ENCODE results near the gene FAM181A. TPM values are rescaled to one million over a fixed set of nuclear protein-coding genes. Genes with fewer than 3 reads are reported as not detected.

The FAM181A gene
- total and polyA plus RNA-seq, 2 of the 4 experiments (the other 2 are of a cell fraction) = not detected

DNA sequence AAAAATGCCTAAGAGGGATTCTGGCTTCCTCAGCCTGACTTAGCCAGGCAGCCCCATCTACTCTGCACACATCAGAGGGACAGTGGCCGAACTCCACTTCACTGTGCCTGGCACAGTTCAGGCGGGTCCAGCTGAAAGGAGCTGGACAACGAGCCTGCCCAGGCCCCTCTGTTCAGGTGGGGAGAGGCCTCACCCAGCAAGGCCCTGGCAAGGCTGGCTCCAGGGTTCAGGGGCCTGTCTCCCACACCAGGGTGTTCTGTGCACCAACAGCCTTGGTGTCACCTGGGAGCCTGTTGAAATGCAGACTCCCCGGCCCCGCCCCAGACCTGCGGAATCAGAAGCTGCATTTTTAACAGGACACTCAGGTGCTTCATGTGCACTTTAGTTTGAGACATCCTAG is 9.8 kb downstream of the FAM181A start:
- Histone ChIP-seq H4K91ac (ENCODE audit: insufficient read depth, low read depth, low read length) (no peak overlapping the region), H3K18ac (ENCODE audit: low read depth, low read length) (no peak overlapping the region), H3K56ac (ENCODE audit: extremely low read depth, insufficient read depth, low read length) (no peak overlapping the region), H3K4me3 (ENCODE audit: insufficient read depth, low read depth, low read length) (no peak overlapping the region), H3K23ac (ENCODE audit: low read depth, low read length) (no peak overlapping the region), H2BK5ac (ENCODE audit: low read depth, low read length, poor library complexity, severe bottlenecking) (no peak overlapping the region), H3K4ac (ENCODE audit: low read depth, low read length) (no peak overlapping the region), H3K27me3 (ENCODE audit: control insufficient read depth, insufficient read depth, low read length) (peaks cover 38% of the 10 kb centered on the region), H2BK15ac (ENCODE audit: low read depth, low read length) (no peak overlapping the region), H2AFZ (replicated peaks; ENCODE audit: low read length, poor library complexity) (no peak overlapping the region), H3K9me1 (ENCODE audit: insufficient read depth, low read length) (no peaks in the 10 kb centered on the region), H3K9ac (ENCODE audit: low read depth, low read length) (no peak overlapping the region), H4K20me1 (ENCODE audit: insufficient read depth, low read length) (peaks cover 2% of the 10 kb centered on the region; the same call in 1 of the 2 replicates), H3K36me3 (ENCODE audit: control insufficient read depth, insufficient read depth, low read length) (no peaks in the 10 kb centered on the region), H3K9me3 (ENCODE audit: control insufficient read depth, insufficient read depth, low read length) (no peaks in the 10 kb centered on the region), H3K4me2 (ENCODE audit: low read depth, low read length) (no peak overlapping the region), H4K8ac (ENCODE audit: low read depth in 2 of 2, low read length in 2 of 2) (no peak overlapping the region), H2AK9ac (replicated peaks; ENCODE audit: low read depth, low read length, poor library complexity) (no peak overlapping the region), H3K14ac (replicated peaks; ENCODE audit: low read depth, low read length) (no peak overlapping the region), H2BK20ac (ENCODE audit: low read depth, low read length) (no peak overlapping the region), H4K5ac (ENCODE audit: low read depth, low read length) (no peak overlapping the region), H3K27ac (ENCODE audit: insufficient read depth, low read length) (no peak overlapping the region), H3K79me1 (ENCODE audit: low read depth in 1 of 2, low read length in 2 of 2) (no peaks in the 10 kb centered on the region), H2AK5ac (ENCODE audit: low read depth, low read length) (no peak overlapping the region), H3K4me1 (ENCODE audit: control insufficient read depth, insufficient read depth, low read length) (peaks cover 6% of the 10 kb centered on the region), H2BK120ac (ENCODE audit: low read depth, low read length) (no peak overlapping the region)
- DNase-seq (no peak), ATAC-seq (ENCODE audit: low read depth) (no peak)
- dilution Hi-C loops (cut with HindIII; ENCODE audit: low sequenced_read_pairs, unreplicated experiment) (no loop called here), in situ Hi-C loops (cut with MboI; ENCODE audit: low sequenced_read_pairs) (no loop called here), intact Hi-C loops (cut with micrococcal nuclease) (no loop called here)
- WGBS, 2 experiments (ENCODE audit: extremely low coverage in 2 of 2, insufficient read length in 1 of 2) = 100% methylated on average over 3 of the region's 6 CpGs; no CpG with 5 or more reads in 1 of the 2 experiments
- CTCF ChIA-PET = interaction anchor here (1.0 kb wide), 1 partner anchor 33 kb away, joined by 3 read pairs; no protein-coding TSS in a partner anchor
- POLR2A ChIA-PET (ENCODE audit: unreplicated experiment) = no interaction called here
- BruUV-seq (replicated peaks) = no TSS peak
- TF ChIP-seq FOS (IDR thresholded peaks at IDR 0.05; ENCODE audit: low read depth, low read length) (no peak), RCOR1 (IDR thresholded peaks at IDR 0.05; ENCODE audit: insufficient replicate concordance, low read length) (no peak), CHD1 (IDR thresholded peaks at IDR 0.05; ENCODE audit: low read depth, low read length) (no peak), CEBPB (IDR thresholded peaks at IDR 0.05; ENCODE audit: low read depth, low read length) (no peak), BHLHE40 (IDR thresholded peaks at IDR 0.05; ENCODE audit: low read depth, low read length) (no peak), MAFK (IDR thresholded peaks at IDR 0.05; ENCODE audit: low read depth, low read length) (no peak), MAZ (IDR thresholded peaks at IDR 0.05; ENCODE audit: borderline replicate concordance, low read depth, low read length) (no peak), POLR2A (IDR thresholded peaks at IDR 0.05; ENCODE audit: low read depth, low read length) (no peak), NFE2L2 (IDR thresholded peaks at IDR 0.05; ENCODE audit: low read depth, low read length) (no peak), SMC3 (IDR thresholded peaks at IDR 0.05; ENCODE audit: low read depth, low read length) (no peak), MXI1 (IDR thresholded peaks at IDR 0.05; ENCODE audit: borderline replicate concordance, low read depth, low read length) (no peak), RFX5 (IDR thresholded peaks at IDR 0.05; ENCODE audit: low read depth, low read length) (no peak), RAD21 (IDR thresholded peaks at IDR 0.05; ENCODE audit: low read length) (no peak)
- TF ChIP-seq, protein P1, sequence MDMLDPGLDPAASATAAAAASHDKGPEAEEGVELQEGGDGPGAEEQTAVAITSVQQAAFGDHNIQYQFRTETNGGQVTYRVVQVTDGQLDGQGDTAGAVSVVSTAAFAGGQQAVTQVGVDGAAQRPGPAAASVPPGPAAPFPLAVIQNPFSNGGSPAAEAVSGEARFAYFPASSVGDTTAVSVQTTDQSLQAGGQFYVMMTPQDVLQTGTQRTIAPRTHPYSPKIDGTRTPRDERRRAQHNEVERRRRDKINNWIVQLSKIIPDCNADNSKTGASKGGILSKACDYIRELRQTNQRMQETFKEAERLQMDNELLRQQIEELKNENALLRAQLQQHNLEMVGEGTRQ (IDR thresholded peaks at IDR 0.05; ENCODE audit: low read depth, low read length) = no peak
- TF ChIP-seq, protein P2, sequence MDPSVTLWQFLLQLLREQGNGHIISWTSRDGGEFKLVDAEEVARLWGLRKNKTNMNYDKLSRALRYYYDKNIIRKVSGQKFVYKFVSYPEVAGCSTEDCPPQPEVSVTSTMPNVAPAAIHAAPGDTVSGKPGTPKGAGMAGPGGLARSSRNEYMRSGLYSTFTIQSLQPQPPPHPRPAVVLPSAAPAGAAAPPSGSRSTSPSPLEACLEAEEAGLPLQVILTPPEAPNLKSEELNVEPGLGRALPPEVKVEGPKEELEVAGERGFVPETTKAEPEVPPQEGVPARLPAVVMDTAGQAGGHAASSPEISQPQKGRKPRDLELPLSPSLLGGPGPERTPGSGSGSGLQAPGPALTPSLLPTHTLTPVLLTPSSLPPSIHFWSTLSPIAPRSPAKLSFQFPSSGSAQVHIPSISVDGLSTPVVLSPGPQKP (IDR thresholded peaks at IDR 0.05; ENCODE audit: borderline replicate concordance, low read depth, low read length) = no peak
- TF ChIP-seq, protein P3, sequence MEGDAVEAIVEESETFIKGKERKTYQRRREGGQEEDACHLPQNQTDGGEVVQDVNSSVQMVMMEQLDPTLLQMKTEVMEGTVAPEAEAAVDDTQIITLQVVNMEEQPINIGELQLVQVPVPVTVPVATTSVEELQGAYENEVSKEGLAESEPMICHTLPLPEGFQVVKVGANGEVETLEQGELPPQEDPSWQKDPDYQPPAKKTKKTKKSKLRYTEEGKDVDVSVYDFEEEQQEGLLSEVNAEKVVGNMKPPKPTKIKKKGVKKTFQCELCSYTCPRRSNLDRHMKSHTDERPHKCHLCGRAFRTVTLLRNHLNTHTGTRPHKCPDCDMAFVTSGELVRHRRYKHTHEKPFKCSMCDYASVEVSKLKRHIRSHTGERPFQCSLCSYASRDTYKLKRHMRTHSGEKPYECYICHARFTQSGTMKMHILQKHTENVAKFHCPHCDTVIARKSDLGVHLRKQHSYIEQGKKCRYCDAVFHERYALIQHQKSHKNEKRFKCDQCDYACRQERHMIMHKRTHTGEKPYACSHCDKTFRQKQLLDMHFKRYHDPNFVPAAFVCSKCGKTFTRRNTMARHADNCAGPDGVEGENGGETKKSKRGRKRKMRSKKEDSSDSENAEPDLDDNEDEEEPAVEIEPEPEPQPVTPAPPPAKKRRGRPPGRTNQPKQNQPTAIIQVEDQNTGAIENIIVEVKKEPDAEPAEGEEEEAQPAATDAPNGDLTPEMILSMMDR (conservative IDR thresholded peaks at IDR 0.05; ENCODE audit: low read depth, low read length) = no peak
